Measurements from ENCODE around the gene SHKBP1. TPM values are rescaled to one million over a fixed set of nuclear protein-coding genes. Genes with fewer than 3 reads are reported as not detected.

SHKBP1 gene
- total and polyA plus RNA-seq, 2 of the 4 experiments (the other 2 are of a cell fraction) = 15.6 to 94.0 TPM

GRCh38 chr19:40589591-40590429 lies 13.1 kb downstream of the SHKBP1 start:
- Histone ChIP-seq H4K5ac (ENCODE audit: low read depth, low read length) (no peak overlapping the region), H3K9me3 (ENCODE audit: control insufficient read depth, insufficient read depth, low read length) (no peaks in the 10 kb centered on the region), H3K79me1 (ENCODE audit: low read depth in 1 of 2, low read length in 2 of 2) (peaks cover 0 to 4% of the 10 kb centered on the region in 2 experiments; a peak in 1 of 4 replicates), H2BK5ac (ENCODE audit: low read depth, low read length, poor library complexity, severe bottlenecking) (no peak overlapping the region), H3K4me2 (ENCODE audit: low read depth, low read length) (no peak overlapping the region), H3K9me1 (ENCODE audit: insufficient read depth, low read length) (peaks cover 4% of the 10 kb centered on the region; the same call in 1 of the 2 replicates), H2AFZ (replicated peaks; ENCODE audit: low read length, poor library complexity) (no peak overlapping the region), H3K4me3 (ENCODE audit: insufficient read depth, low read depth, low read length) (no peak overlapping the region), H2BK20ac (ENCODE audit: low read depth, low read length) (no peak overlapping the region), H3K9ac (ENCODE audit: low read depth, low read length) (no peak overlapping the region; the same call in 1 of the 2 replicates), H3K27ac (ENCODE audit: insufficient read depth, low read length) (no peak overlapping the region), H2AK9ac (replicated peaks; ENCODE audit: low read depth, low read length, poor library complexity) (no peak overlapping the region), H3K4me1 (ENCODE audit: control insufficient read depth, insufficient read depth, low read length) (peaks cover 5% of the 10 kb centered on the region), H3K56ac (ENCODE audit: extremely low read depth, insufficient read depth, low read length) (no peak overlapping the region), H3K18ac (ENCODE audit: low read depth, low read length) (no peak overlapping the region), H3K14ac (replicated peaks; ENCODE audit: low read depth, low read length) (no peak overlapping the region), H4K8ac (ENCODE audit: low read depth in 2 of 2, low read length in 2 of 2) (no peak overlapping the region), H3K4ac (ENCODE audit: low read depth, low read length) (no peak overlapping the region), H2BK120ac (ENCODE audit: low read depth, low read length) (no peak overlapping the region), H3K36me3 (ENCODE audit: control insufficient read depth, insufficient read depth, low read length) (peaks cover 42% of the 10 kb centered on the region), H2AK5ac (ENCODE audit: low read depth, low read length) (no peak overlapping the region), H3K27me3 (ENCODE audit: control insufficient read depth, insufficient read depth, low read length) (no peaks in the 10 kb centered on the region), H2BK15ac (ENCODE audit: low read depth, low read length) (no peak overlapping the region), H3K23ac (ENCODE audit: low read depth, low read length) (no peak overlapping the region), H4K91ac (ENCODE audit: insufficient read depth, low read depth, low read length) (no peak overlapping the region), H4K20me1 (ENCODE audit: insufficient read depth, low read length) (no peaks in the 10 kb centered on the region)
- intact Hi-C loops (cut with micrococcal nuclease) = loop anchor here (10.0 kb wide), 1 partner anchor 455 kb away; no protein-coding TSS in a partner anchor
- ATAC-seq (ENCODE audit: low read depth) (no peak), DNase-seq (no peak)
- TF ChIP-seq FOS (IDR thresholded peaks at IDR 0.05; ENCODE audit: low read depth, low read length) (no peak), MXI1 (IDR thresholded peaks at IDR 0.05; ENCODE audit: borderline replicate concordance, low read depth, low read length) (no peak), MAZ (IDR thresholded peaks at IDR 0.05; ENCODE audit: borderline replicate concordance, low read depth, low read length) (no peak), USF2 (IDR thresholded peaks at IDR 0.05; ENCODE audit: low read depth, low read length) (no peak), RAD21 (IDR thresholded peaks at IDR 0.05; ENCODE audit: low read length) (no peak), CEBPB (IDR thresholded peaks at IDR 0.05; ENCODE audit: low read depth, low read length) (no peak), RCOR1 (IDR thresholded peaks at IDR 0.05; ENCODE audit: insufficient replicate concordance, low read length) (no peak), CTCF (conservative IDR thresholded peaks at IDR 0.05; ENCODE audit: low read depth, low read length) (no peak), RFX5 (IDR thresholded peaks at IDR 0.05; ENCODE audit: low read depth, low read length) (no peak), CHD1 (IDR thresholded peaks at IDR 0.05; ENCODE audit: low read depth, low read length) (no peak), BHLHE40 (IDR thresholded peaks at IDR 0.05; ENCODE audit: low read depth, low read length) (no peak)
- BruUV-seq (replicated peaks) = no TSS peak
- CTCF ChIA-PET = no interaction called here
- WGBS, 2 experiments (ENCODE audit: extremely low coverage in 2 of 2, insufficient read length in 1 of 2) = 80% methylated on average over 7 of the region's 26 CpGs; no CpG with 5 or more reads in 1 of the 2 experiments
- dilution Hi-C loops (cut with HindIII; ENCODE audit: low sequenced_read_pairs, unreplicated experiment) = no loop called here
- POLR2A ChIA-PET (ENCODE audit: unreplicated experiment) = no interaction called here
- in situ Hi-C loops (cut with MboI; ENCODE audit: low sequenced_read_pairs) = no loop called here

Data from IMR-90 (cell line).